ENCODE data around the gene TP53RK. TPM values are rescaled to one million over a fixed set of nuclear protein-coding genes. Genes with fewer than 3 reads are reported as not detected.
A peak's percentile ranks its signal among the peaks of the same experiment; 100 is the strongest.

TP53RK gene
- total and polyA plus RNA-seq, 2 of the 13 experiments (the other 11 are each of a cell fraction or from before 2014, with no cell fraction given): 12.9 to 25.5 TPM

- TF ChIP-seq XBP1 (CRISPR knock-in tag; IDR thresholded peaks at IDR 0.05) (no peak), PHF8 (CRISPR knock-in tag; IDR thresholded peaks at IDR 0.05) (peak; percentile 74), RELA (CRISPR knock-in tag; IDR thresholded peaks at IDR 0.05) (peak; percentile 86; the same call in 1 of the 2 replicates), CSRNP2 (CRISPR knock-in tag; conservative IDR thresholded peaks at IDR 0.05; ENCODE audit: low read depth) (no peak), MXI1 (IDR thresholded peaks at IDR 0.05; ENCODE audit: borderline replicate concordance, low read depth, low read length) (peak; percentile 80; the same call in 2 of the 3 replicates), TCF7L2 (IDR thresholded peaks at IDR 0.05; ENCODE audit: low read depth, low read length) (peak; percentile 100), ATF4 (CRISPR knock-in tag; IDR thresholded peaks at IDR 0.05) (peak in 1 of 2 experiments; percentile 98; a peak in 2 of 4 replicates), ZNF660 (CRISPR knock-in tag; IDR thresholded peaks at IDR 0.05; ENCODE audit: borderline replicate concordance, low read depth) (no peak), PREB (CRISPR knock-in tag; IDR thresholded peaks at IDR 0.05) (no peak), ZMAT5 (CRISPR knock-in tag; IDR thresholded peaks at IDR 0.05; ENCODE audit: borderline replicate concordance, low read depth) (0 out of 2 replicates have a peak, but pooled peaks have one; percentile 58), ATF6 (CRISPR knock-in tag; conservative IDR thresholded peaks at IDR 0.05) (no peak), ARNT (IDR thresholded peaks at IDR 0.05) (no peak), ZNF407 (CRISPR knock-in tag; IDR thresholded peaks at IDR 0.05; ENCODE audit: not compliant biosample characterization) (no peak), DPF2 (CRISPR knock-in tag; IDR thresholded peaks at IDR 0.05; ENCODE audit: borderline replicate concordance, low read depth) (peak; percentile 100)
Observed at GRCh38 chr20:46666818-46667515, 22.3 kb downstream of the TP53RK start (continued).

Measured in HepG2 (cell line).